Measurements from ENCODE around the gene NOC3L.

NOC3L gene

GRCh38 chr10:94288361-94289101, 74.2 kb downstream of the NOC3L start:
- no peak overlapping the region for H3K4me3 ChIP-seq
- no peak for TF ChIP-seq CTCF (IDR thresholded peaks at IDR 0.05)
- H3K9me3 ChIP-seq = no peaks in the 10 kb centered on the region
- H3K4me1 ChIP-seq = peaks cover 0 to 20% (median 3%) of the 10 kb centered on the region in 4 donors
- intact Hi-C loops (cut with DNase I; ENCODE audit: low total_unique reads) = loop anchor here (10.0 kb wide), 1 partner anchor 156 kb away; no protein-coding TSS in a partner anchor
- peaks cover 16 to 27% (median 20%) of the 10 kb centered on the region in 3 donors for H3K36me3 ChIP-seq
- no peaks in the 10 kb centered on the region for H3K27me3 ChIP-seq
- no peak for DNase-seq
- H3K27ac ChIP-seq = no peak overlapping the region

DNA sequence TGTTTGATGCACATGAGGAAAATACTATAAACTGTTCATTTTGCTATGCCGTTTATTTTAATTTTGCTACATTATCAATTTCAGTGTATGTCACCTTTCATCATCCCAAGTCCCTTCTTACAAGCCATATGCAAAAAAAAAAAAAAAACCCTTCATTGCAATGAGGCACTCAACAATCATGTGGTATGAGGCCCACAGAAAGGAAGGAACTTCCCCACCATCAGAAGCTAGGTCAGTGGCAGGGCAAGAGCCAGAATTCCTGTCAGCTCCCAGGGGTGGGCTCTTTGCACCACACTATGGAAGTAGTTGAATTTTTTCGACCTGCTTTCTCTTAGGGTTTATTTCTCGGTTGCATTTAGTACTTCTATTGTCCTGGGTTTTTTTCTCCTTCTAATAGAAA, 75.4 kb downstream of the NOC3L start:
- no peak for DNase-seq
- no peaks in the 10 kb centered on the region for H3K9me3 ChIP-seq
- H3K4me3 ChIP-seq = no peak overlapping the region
- peaks cover 20 to 32% (median 25%) of the 10 kb centered on the region in 3 donors for H3K36me3 ChIP-seq
- TF ChIP-seq CTCF (IDR thresholded peaks at IDR 0.05) = no peak
- H3K27me3 ChIP-seq = no peaks in the 10 kb centered on the region
- H3K27ac ChIP-seq = no peak overlapping the region
- intact Hi-C loops (cut with DNase I; ENCODE audit: low total_unique reads) = loop anchor here (10.0 kb wide), 1 partner anchor 157 kb away; no protein-coding TSS in a partner anchor
- peaks cover 0 to 8% (median 0%) of the 10 kb centered on the region in 4 donors for H3K4me1 ChIP-seq

DNA sequence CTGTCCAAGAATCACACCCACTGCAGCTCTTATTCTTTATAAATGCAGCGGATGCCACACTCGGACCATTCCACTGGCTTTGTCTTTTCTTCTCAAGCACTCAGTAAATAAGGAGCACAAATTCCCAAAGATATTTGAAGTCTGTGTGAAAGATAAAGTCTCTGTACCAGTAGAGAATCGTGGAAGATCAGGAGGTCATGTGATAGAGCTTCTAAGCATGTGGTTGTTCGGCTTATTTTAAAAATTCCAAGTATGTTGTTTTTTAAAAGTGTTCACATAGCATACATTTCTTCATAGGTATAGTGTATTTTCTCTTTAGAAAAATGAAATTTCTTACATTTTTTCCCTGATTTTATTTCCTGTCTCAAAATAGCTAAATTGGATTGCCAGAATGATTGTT, 75.8 kb downstream of the NOC3L start:
- TF ChIP-seq CTCF (IDR thresholded peaks at IDR 0.05) = no peak
- intact Hi-C loops (cut with DNase I; ENCODE audit: low total_unique reads) = loop anchor here (10.0 kb wide), 1 partner anchor 158 kb away; no protein-coding TSS in a partner anchor
- Histone ChIP-seq H3K36me3 (peaks cover 20 to 32% (median 25%) of the 10 kb centered on the region in 3 donors), H3K27ac (no peak overlapping the region), H3K27me3 (no peaks in the 10 kb centered on the region), H3K4me1 (peaks cover 0 to 6% (median 0%) of the 10 kb centered on the region in 4 donors), H3K4me3 (no peak overlapping the region), H3K9me3 (no peaks in the 10 kb centered on the region)
- no peak for DNase-seq

GRCh38 chr10:94285271-94285670, 77.5 kb downstream of the NOC3L start:
- no peak overlapping the region for H3K27ac ChIP-seq
- H3K27me3 ChIP-seq = no peaks in the 10 kb centered on the region
- DNase-seq = no peak
- H3K36me3 ChIP-seq = peaks cover 20 to 29% (median 25%) of the 10 kb centered on the region in 3 donors
- no peak overlapping the region for H3K4me3 ChIP-seq
- no peaks in the 10 kb centered on the region for H3K9me3 ChIP-seq
- H3K4me1 ChIP-seq = peaks cover 0 to 6% (median 0%) of the 10 kb centered on the region in 4 donors
- intact Hi-C loops (cut with DNase I; ENCODE audit: low total_unique reads) = loop anchor here (10.0 kb wide), 1 partner anchor 160 kb away; no protein-coding TSS in a partner anchor
- no peak for TF ChIP-seq CTCF (IDR thresholded peaks at IDR 0.05)

Data from tibial artery (tissue), 4 donors.